Breast epithelium (tissue), 3 donors: Measurements from ENCODE around the gene MET.

Experiments
- CTCF ChIP-seq, 3 donors: fragments of 450-650 bp; IDR thresholded peaks; one replicate each; pipeline ENCODE4 v1.5.1; 2016 to 2017; ENCODE audit warnings: antibody characterized with exemption in 3 of 3, mild to moderate bottlenecking in 3 of 3, moderate library complexity in 3 of 3
- POLR2A ChIP-seq: fragments of 450-650 bp; IDR thresholded peaks from one replicate; pipeline ENCODE4 v1.6.1; 2016; ENCODE audit warnings: antibody characterized with exemption, mild to moderate bottlenecking, moderate library complexity
- POLR2AphosphoS5 ChIP-seq, 3 donors: sonication (generic); formaldehyde crosslinking; IDR thresholded peaks; one replicate each; pipeline ENCODE4 v1.6.1; 2017; ENCODE audit warnings: antibody characterized with exemption in 3 of 3

DNA sequence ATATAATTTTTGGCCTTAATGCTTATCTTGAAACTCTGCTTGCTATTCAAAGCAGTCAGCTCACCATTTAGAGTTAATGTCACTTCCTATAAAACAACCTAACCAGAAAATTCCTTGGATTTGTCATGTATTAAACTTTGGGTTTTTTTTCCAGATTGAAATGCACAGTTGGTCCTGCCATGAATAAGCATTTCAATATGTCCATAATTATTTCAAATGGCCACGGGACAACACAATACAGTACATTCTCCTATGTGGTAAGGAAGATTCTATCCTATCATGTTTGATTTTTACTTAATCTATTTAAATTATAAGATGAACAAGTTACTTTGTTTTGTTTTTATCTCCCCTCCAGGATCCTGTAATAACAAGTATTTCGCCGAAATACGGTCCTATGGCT is 85.3 kb downstream of the MET start:
- TF ChIP-seq CTCF (IDR thresholded peaks at IDR 0.05) (no peak), POLR2A (no peak), POLR2AphosphoS5 (IDR thresholded peaks at IDR 0.05) (no peak)
